ENCODE measurements around the gene TRIM39. TPM values are rescaled to one million over a fixed set of nuclear protein-coding genes. Genes with fewer than 3 reads are reported as not detected.
A peak's percentile ranks its signal among the peaks of the same experiment; 100 is the strongest.

The TRIM39 gene
- total RNA-seq, 1 donor, result 14.5 TPM

GRCh38 chr6:30341728-30342127 lies 15.0 kb downstream of the TRIM39 start:
- no peaks in the 10 kb centered on the region for H3K9me3 ChIP-seq (ENCODE audit: low read depth, low read length)
- no peak overlapping the region for H3K27ac ChIP-seq (ENCODE audit: low read depth, low read length)
- H3K36me3 ChIP-seq (ENCODE audit: insufficient read depth, low read length), result peaks cover 31% of the 10 kb centered on the region
- H3K4me3 ChIP-seq (ENCODE audit: insufficient read depth, low read length), result no peak overlapping the region
- no peak overlapping the region for H3K4me2 ChIP-seq (ENCODE audit: insufficient read depth, low read length)
- peaks cover 3% of the 10 kb centered on the region for H3K79me2 ChIP-seq (ENCODE audit: insufficient read depth, low read length)
- DNase-seq (ENCODE audit: insufficient read length, low spot score, missing footprints), result no peak
- no peaks in the 10 kb centered on the region for H3K27me3 ChIP-seq (ENCODE audit: insufficient read depth, low read length)
- H4K20me1 ChIP-seq (ENCODE audit: insufficient read depth, low read length), result no peaks in the 10 kb centered on the region
- peaks cover 9% of the 10 kb centered on the region for H3K4me1 ChIP-seq (ENCODE audit: insufficient read depth, low read length)
- TF ChIP-seq, protein P1, sequence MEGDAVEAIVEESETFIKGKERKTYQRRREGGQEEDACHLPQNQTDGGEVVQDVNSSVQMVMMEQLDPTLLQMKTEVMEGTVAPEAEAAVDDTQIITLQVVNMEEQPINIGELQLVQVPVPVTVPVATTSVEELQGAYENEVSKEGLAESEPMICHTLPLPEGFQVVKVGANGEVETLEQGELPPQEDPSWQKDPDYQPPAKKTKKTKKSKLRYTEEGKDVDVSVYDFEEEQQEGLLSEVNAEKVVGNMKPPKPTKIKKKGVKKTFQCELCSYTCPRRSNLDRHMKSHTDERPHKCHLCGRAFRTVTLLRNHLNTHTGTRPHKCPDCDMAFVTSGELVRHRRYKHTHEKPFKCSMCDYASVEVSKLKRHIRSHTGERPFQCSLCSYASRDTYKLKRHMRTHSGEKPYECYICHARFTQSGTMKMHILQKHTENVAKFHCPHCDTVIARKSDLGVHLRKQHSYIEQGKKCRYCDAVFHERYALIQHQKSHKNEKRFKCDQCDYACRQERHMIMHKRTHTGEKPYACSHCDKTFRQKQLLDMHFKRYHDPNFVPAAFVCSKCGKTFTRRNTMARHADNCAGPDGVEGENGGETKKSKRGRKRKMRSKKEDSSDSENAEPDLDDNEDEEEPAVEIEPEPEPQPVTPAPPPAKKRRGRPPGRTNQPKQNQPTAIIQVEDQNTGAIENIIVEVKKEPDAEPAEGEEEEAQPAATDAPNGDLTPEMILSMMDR (IDR thresholded peaks at IDR 0.05; ENCODE audit: extremely low read depth, low read depth, low read length), result no peak
- H2AFZ ChIP-seq (ENCODE audit: low read length), result no peak overlapping the region

GRCh38 chr6:30344191-30344867 lies 17.6 kb downstream of the TRIM39 start:
- no peaks in the 10 kb centered on the region for H3K27me3 ChIP-seq (ENCODE audit: insufficient read depth, low read length)
- H3K4me3 ChIP-seq (ENCODE audit: insufficient read depth, low read length), result peak overlapping the region; percentile 92
- H3K4me1 ChIP-seq (ENCODE audit: insufficient read depth, low read length), result peaks cover 9% of the 10 kb centered on the region
- H3K27ac ChIP-seq (ENCODE audit: low read depth, low read length), result no peak overlapping the region
- peak overlapping the region; percentile 94 for H2AFZ ChIP-seq (ENCODE audit: low read length)
- peaks cover 3% of the 10 kb centered on the region for H3K79me2 ChIP-seq (ENCODE audit: insufficient read depth, low read length)
- TF ChIP-seq, protein P1 (IDR thresholded peaks at IDR 0.05; ENCODE audit: extremely low read depth, low read depth, low read length), result no peak
- H3K4me2 ChIP-seq (ENCODE audit: insufficient read depth, low read length), result peak overlapping the region; percentile 81
- H4K20me1 ChIP-seq (ENCODE audit: insufficient read depth, low read length), result no peaks in the 10 kb centered on the region
- no peaks in the 10 kb centered on the region for H3K9me3 ChIP-seq (ENCODE audit: low read depth, low read length)
- DNase-seq (ENCODE audit: insufficient read length, low spot score, missing footprints), result no peak
- H3K36me3 ChIP-seq (ENCODE audit: insufficient read depth, low read length), result peaks cover 31% of the 10 kb centered on the region

DNA sequence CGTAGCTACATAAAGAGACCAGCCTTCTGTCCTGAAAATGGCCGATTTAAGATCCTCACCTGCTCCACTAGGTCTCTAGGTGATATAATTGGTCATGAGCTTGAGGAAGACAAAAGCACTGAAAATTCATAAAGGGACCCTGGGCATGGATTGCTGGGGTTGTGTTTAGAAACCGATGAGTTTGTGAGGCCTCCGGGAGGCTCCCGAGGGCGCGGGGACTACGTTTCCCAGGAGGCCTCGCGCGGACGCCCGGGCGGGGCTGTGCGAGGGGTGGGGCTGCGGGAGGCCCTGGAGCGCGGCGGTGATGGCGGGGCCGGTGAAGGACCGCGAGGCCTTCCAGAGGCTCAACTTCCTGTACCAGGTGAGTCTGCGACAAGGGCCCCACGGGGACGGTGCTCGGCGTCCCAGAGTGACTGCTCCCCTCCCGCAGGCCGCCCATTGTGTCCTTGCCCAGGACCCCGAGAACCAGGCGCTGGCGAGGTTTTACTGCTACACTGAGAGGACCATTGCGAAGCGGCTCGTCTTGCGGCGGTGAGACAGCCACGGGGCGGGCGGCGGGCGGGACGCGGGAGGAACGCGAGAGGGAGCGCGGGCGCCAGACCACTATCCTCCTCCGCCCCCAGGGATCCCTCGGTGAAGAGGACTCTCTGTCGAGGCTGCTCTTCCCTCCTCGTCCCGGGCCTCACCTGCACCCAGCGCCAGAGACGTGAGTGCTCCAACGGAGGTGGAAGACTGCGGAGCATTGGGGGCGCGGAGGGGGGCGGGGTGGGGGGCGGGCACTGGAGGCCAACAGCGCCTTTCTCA lies 18.3 kb downstream of the TRIM39 start, which contains the start of gene RPP21:
TSS of gene RPP21 (plus strand) at position 289 of the 804 bp plus-strand sequence. CDS start at position 305, 16 bp downstream.
- H3K9me3 ChIP-seq (ENCODE audit: low read depth, low read length), result no peaks in the 10 kb centered on the region
- H3K4me3 ChIP-seq (ENCODE audit: insufficient read depth, low read length), result peak within 1 kb of the TSS; percentile 92
- H3K27me3 ChIP-seq (ENCODE audit: insufficient read depth, low read length), result no peaks in the 10 kb centered on the region
- H4K20me1 ChIP-seq (ENCODE audit: insufficient read depth, low read length), result no peaks in the 10 kb centered on the region
- peak; percentile 98 for DNase-seq (ENCODE audit: insufficient read length, low spot score, missing footprints)
- H3K27ac ChIP-seq (ENCODE audit: low read depth, low read length), result peak within 1 kb of the TSS; percentile 36
- H3K4me1 ChIP-seq (ENCODE audit: insufficient read depth, low read length), result peaks cover 9% of the 10 kb centered on the region
- peak within 1 kb of the TSS; percentile 94 for H2AFZ ChIP-seq (ENCODE audit: low read length)
- peak within 1 kb of the TSS; percentile 81 for H3K4me2 ChIP-seq (ENCODE audit: insufficient read depth, low read length)
- peaks cover 3% of the 10 kb centered on the region for H3K79me2 ChIP-seq (ENCODE audit: insufficient read depth, low read length)
- H3K36me3 ChIP-seq (ENCODE audit: insufficient read depth, low read length), result peaks cover 28% of the 10 kb centered on the region
- TF ChIP-seq, protein P1 (IDR thresholded peaks at IDR 0.05; ENCODE audit: extremely low read depth, low read depth, low read length), result no peak

GRCh38 chr6:30345852-30346251 lies 19.1 kb downstream of the TRIM39 start:
- Histone ChIP-seq H3K79me2 (ENCODE audit: insufficient read depth, low read length) (peaks cover 3% of the 10 kb centered on the region), H3K27me3 (ENCODE audit: insufficient read depth, low read length) (no peaks in the 10 kb centered on the region), H3K4me3 (ENCODE audit: insufficient read depth, low read length) (peak overlapping the region; percentile 92), H3K27ac (ENCODE audit: low read depth, low read length) (no peak overlapping the region), H3K9me3 (ENCODE audit: low read depth, low read length) (no peaks in the 10 kb centered on the region), H4K20me1 (ENCODE audit: insufficient read depth, low read length) (no peaks in the 10 kb centered on the region), H3K4me1 (ENCODE audit: insufficient read depth, low read length) (peaks cover 5% of the 10 kb centered on the region), H3K4me2 (ENCODE audit: insufficient read depth, low read length) (peak overlapping the region; percentile 81), H3K36me3 (ENCODE audit: insufficient read depth, low read length) (peaks cover 22% of the 10 kb centered on the region), H2AFZ (ENCODE audit: low read length) (no peak overlapping the region)
- DNase-seq (ENCODE audit: insufficient read length, low spot score, missing footprints), result no peak
- TF ChIP-seq, protein P1 (IDR thresholded peaks at IDR 0.05; ENCODE audit: extremely low read depth, low read depth, low read length), result no peak

Measured in osteoblast (primary cell).